ENCODE measurements around the gene HS3ST4. TPM values are rescaled to one million over a fixed set of nuclear protein-coding genes. Genes with fewer than 3 reads are reported as not detected.

HS3ST4 gene
- total and polyA plus RNA-seq, 2 of the 8 experiments (the other 6 are each of a cell fraction or from before 2014, with no cell fraction given), result 1.9 to 3.3 TPM

DNA sequence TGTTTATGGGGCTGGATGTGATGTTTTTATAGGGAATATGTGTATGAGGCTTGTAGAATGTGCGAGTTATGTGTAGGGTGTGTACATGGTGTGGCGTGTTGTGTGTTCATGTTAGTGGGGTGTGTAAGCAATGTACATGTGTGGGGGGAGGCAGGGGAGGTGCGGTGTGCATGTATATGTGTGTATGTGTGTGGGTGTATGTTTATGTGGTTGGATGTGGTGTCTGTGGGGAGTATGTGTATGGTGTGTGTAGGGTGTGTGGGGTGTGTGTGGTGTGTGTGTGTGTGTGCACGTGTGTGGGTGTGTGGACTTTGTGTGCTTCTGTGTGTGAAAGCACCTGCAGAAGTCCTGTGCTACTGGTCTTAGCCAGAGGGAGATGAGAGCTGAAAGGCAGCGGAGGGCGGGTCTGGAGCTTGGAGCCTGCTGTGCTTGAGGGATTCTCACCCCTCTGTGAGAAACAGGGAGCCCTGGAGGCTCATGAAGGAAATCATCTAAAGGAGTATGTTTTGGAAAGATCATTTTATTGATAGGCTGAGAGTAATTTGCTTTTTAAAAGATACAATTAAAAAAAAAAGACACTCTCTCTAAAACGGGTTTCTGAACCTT is 222.7 kb downstream of the HS3ST4 start (continued):
- TF ChIP-seq CHD1 (IDR thresholded peaks at IDR 0.05; ENCODE audit: low read depth, low read length), result no peak
- TF ChIP-seq KDM5A (IDR thresholded peaks at IDR 0.05; ENCODE audit: low read length), result no peak
- no peak for TF ChIP-seq RNF2 (IDR thresholded peaks at IDR 0.05; ENCODE audit: borderline replicate concordance, low read depth, low read length, missing control alignments, poor library complexity, severe bottlenecking)
- TF ChIP-seq SIX5 (IDR thresholded peaks at IDR 0.05; ENCODE audit: low read depth, low read length), result no peak
